Stimulated activated CD4-positive, alpha-beta T cell treated with anti-CD3 and anti-CD28 coated beads, Interleukin-1b, Interleukin-23, amount 100 ng/mL, for 4 hours (primary cell): Measurements from ENCODE around the gene KLLN.
"Not testable (repeated sequence)": the region's sequence is repeated elsewhere in the genome, so short reads cannot be mapped to it uniquely, and the experiment has no call there.

Experiments used
- DNase-seq, 2 donors: peaks; one replicate each; pipeline ENCODE4 v3.0.0-alpha.2; 2020; ENCODE audit warnings: low read depth in 2 of 2

KLLN gene

DNA sequence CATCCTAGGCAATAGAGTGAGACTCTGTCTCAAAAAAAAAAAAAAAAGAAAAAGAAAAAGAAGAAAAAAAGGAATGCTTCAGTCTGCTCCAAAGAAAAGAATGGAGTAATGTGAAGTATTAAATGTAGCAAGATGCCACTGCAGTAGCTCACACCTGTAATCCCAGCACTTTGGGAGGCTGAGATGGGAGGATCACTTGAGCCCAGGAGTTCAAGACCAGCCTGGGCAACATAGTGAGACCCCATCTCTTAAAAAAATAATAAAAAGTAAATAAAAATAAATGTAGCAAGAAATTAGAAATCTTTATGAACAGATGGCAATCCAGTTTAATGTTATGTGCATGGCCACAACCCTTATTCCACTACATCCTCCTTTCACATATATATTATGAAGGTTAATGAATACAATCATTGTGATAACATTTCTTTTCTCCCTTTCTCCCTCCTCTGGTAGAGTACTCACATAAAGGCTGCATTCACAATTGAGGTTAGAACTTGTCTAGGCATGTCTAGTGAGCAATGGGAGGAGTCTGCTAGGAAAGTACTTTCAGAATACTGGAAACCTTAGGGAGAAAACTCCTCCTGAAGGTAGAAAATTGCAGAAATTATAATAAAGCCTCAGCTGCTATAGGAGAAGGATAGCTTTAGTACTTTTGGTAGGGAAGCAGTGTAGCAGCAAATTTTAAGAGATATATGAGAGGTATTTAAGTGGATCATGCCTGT lies 20.4 kb downstream of the KLLN start:
- DNase-seq = no peak

DNA sequence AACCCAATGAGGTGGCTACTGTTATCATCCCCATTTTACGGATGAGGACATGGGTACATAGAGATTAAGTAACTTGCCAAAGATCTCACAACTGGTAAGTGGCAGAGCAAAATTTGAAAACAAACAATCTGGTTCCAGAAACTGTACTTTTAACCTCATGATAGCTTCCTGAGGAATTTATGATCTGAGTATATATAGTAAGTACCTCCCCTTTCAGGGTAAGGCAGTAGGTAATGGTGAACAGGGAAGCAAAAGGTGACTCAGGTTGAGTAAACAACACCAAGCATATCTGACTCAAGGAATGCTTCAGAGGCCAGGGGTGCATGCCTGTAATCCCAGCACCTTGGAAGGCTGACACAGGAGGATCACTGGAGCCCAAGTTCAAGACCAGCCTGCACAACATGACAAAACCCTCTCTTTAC lies 21.1 kb downstream of the KLLN start:
- no peak for DNase-seq

DNA sequence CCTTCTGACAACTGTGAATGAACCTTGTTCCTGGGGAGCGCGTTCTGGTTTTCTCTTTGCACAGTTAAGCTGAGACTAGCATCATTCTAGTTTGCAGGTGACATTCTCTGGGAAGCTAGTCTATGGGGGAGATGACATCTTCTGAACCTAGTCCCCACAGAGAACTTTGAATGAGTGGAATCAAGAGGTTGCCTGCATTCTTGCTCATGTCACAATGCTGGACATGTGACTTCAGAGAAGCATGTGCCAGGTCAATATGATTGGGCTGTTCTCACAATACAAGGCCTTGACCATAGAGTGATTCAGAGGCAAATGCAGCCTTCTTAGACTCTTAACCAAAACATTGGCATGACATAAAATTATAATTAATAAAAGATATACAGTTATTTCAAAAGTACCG lies 22.1 kb downstream of the KLLN start:
- DNase-seq = no peak

DNA sequence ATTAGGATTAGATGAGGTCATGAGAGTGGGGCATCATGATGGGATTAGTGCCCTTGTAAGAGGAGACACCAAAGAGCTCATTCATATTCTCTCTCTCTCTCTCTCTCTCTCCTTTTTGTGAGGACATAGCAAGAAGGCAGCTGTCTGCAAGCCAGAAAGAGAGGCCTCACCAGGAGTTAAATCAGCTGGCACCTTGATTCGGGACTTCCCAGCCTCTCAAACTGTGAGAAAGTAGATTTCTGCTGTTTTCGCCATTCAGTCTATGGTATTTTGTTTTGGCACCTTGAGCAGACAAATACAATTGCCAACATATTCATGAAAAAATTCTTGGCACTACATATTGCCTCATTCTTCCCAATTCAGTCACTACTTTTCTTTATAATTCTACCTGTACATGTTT lies 24.7 kb downstream of the KLLN start:
- no peak for DNase-seq

DNA sequence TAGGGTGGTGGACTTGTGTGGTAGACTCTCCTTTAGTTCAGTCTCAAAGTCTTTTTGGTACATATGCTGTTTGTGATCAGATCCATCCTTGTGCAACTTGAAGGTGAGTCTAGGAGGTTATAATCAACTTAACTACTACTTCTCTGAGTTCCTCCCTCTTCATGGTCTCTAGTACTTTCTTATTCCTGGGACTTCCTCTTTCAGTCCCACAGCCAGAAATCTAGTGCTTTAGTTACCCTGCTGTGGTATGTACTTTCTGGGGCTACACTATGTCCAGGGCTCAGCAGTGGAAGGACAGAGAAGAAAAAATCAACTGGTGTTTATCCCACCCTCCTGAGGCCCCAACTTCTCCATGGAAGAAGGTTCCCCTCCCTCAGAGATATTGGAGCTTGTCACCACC lies 25.9 kb downstream of the KLLN start:
- DNase-seq = no peak

DNA sequence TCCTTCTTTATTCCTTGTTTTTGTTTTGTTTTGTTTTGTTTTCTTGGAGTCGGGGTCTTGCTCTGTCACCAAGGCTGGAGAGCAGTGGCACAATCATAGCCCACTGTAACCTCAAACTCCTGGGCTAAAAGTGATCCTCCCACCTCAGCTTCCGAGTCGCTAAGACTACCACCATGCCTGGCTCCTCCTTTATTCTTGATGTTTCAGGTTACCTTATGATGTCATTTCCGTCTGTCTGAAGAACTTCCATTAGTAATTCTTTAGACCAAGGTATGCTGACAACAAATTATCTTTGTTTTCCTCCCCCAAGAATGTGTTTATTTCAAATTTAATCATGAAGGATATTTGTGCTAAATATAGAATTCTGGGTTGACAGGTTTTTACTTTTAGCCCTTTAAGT lies 27.2 kb downstream of the KLLN start:
- DNase-seq = no peak

DNA sequence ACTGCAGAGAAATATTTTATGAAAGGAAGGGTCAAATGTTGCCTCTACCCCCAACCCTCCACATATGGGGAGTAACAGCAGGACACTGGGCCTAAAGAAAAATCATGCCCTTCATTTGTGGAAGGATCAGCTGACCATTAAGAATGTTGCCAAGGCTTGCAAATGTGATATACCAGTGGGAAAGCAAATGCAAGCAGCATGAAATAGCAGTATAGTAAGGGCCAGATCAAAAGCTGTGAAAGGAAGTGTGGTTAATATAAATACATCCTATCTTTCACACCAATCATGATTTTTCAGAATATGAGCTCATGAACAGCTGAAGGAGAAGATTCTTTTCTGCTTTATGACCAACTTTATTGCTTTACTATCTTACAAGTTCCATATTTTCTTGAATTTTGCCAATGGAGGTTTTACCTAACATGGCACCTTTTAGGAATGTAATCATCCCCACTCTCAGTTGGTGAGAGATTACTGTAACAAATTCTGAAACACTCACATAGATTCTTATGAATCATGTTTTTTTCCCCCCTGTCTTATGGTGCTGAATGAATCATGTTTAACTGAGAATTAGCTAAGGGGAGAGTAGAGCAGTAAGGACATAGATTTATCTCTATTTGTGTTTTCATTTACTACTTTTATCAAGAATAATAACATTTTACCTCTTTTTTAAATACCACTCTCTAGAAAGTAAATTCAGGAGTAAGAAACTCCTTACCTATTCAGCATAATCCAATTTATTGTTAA lies 33.2 kb downstream of the KLLN start:
- no peak for DNase-seq

DNA sequence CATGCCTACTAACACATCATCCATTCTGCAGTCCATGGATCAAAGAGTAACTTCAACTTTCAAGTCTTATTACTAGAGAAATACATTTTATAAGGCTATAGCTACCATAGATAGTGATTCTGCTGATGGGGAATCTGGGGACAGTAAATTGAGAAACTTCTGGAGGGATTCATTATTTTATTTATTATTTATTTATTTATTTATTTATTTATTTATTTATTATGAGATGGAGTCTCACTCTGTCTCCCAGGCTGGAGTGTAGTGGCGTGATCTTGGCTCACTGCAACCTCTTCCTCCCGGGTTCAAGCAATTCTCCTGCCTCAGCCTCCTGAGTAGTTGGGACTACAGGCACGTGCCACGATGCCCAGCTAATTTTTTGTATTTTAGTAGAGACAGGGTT lies 34.3 kb downstream of the KLLN start:
- DNase-seq = not testable (repeated sequence)

DNA sequence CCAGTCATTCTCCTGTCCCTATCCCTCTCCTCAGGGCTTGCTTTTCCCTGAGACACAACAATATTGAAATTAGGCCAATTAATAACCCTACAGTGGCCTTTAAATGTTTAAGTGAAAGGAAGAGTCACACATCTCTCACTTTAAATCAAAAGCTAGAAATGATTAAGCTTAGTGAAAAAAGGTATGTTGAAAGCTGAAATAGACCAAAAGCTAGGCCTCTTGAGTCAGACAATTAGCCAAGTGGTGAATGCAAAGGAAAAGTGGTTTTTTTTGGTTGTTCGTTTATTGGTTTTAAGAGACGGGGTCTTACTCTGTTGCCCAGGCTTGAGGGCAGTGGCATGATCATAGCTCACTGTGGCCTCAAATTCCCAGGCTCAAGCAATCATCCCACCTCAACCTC lies 35.7 kb downstream of the KLLN start:
- no peak for DNase-seq

DNA sequence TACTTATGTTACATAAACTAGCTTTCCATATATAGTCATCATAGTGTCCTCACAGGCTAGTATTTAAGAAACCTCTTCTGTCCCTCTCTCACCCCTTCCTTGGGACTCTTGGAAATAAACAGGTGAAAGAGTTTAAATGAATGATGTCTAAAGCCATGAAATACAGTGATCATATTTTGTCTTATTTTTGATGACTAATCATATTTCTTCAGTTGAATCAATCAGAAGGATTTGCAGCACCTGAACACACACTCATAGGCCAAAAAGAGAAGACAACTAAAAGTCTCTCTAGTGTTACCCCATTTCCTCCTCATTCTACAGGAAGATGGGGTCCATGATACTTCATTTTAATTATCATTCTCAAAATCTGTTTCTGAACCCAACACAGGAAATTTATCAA lies 36.7 kb downstream of the KLLN start:
- DNase-seq = no peak

DNA sequence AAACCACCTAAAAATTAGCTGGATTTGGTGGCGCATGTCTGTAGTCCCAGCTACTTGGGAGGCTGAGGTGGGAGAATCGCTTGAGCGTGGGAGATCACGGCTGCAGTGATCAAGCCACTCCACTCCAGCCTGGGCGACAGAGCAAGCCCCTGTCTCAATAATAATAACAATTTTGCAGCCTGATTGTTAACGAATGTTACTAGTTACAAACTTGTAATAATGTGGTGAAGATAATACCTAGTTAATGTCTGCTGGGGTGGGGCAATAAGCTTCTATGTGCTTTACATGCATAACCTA lies 44.1 kb downstream of the KLLN start:
- no peak for DNase-seq

DNA sequence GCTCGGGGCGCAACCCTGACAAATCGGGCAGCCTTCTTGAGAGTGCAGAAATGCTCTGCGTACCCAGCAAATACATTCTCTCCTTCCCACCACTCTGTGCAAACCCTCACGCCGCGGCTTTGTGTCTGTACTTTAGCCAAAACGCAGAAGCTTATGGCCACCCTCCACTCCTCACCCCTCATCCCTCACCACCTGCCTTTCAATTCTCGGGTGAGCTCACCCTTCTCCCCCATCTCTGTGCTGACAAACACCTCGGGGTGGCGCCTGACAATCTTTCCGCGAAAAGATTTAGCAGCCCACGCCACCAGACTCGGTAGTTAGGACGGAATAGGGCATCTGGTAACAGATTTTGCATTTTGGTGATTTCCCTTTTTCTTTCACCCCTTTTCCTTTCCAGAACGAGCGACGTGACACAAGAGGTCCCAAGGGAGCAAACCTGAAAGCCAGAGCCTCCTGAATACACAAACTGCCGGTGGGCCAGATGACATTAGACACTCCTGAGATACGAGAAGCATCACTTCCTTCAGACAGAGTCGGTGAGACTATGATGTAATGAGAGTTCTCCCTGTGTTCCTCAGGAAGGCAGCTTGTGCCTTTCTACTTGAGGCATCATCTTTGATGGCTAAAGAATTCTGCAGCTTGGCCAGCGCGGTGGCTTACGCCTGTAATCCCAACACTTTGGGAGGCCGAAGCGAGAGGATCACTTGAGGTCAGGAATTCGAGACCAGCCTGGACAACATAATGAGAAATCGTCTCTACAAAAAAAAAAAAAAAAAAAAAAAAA lies 44.6 kb downstream of the KLLN start:
- DNase-seq = peak; percentile 46 to 63

DNA sequence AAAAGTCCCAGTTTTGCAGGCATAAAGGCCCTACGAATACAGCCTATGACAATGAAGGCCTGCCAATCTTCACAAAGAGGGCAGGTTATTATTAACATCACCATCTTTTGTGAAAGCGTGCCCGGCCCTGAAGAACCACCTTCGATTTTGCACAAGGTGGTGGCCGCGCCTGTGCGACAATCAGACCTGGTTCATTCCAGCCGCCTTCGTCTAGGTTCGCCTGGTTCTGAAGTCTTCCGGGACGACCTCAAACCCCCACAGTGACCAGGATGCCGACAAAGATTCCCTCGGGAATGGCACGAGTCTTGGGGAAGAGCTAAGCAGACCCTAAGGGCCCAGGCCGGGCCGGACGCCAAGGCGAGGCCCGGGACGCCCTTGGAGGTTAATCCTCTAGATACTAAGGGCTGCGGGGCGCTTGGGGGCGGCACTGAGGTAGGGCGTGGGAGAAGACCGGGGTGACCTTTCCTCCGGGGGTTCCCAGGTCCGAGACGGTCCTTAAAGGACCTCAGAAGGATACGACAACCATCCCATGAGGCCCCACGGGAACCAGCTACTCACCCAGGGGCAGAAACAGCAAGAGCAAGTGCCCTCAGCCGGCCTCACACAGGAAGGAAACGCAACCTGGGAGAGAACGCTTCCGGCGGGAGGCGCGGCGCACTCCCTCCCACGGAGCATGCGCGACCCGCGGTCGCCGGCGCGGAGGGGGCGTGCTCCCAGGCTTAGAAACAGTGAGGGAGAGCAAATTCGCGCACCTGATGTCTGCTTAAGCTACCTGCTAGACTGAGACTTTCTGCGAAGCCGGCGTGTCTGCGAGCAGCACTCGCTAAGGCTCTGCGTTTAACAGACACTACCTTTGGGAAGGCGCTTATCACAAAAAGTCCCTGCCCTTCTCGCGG lies 45.5 kb downstream of the KLLN start, which contains the start of gene ATAD1:
Gene ATAD1, minus strand, starts transcription at position 618 of the 896 bp plus-strand sequence. CDS start 3,627 bp downstream, outside the sequence.
- DNase-seq = peak; percentile 76 to 83

DNA sequence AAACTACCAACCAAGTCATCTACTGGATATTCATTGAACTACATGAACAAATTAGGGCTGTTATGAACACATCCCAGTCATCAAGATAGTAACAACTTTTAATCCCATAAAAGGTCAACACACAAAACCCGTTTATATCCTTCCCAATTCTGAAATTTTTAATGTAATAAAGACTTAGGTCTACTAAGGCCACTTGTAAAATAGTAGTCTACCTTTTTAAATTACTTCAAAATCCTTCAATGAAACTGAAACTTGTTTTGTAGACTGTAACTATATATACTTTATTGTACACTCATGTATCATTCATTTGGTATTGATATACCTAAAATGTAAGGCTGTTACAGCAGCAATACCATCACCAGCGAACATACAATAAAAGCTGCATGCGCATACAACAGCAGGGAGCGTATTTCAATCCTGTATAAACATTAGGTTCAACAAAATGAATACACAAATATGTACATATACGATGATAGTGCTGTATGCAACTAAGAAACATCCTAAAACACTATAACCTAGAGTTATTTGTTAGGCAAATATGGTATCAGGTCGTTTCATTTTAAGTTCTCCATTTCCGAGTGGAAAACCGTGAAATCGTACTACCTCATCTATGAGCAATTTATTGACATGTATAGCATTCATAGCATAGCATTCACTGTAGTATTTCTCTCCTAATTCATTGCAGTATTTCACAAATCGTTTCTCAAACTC lies 46.3 kb downstream of the KLLN start:
- no peak for DNase-seq

DNA sequence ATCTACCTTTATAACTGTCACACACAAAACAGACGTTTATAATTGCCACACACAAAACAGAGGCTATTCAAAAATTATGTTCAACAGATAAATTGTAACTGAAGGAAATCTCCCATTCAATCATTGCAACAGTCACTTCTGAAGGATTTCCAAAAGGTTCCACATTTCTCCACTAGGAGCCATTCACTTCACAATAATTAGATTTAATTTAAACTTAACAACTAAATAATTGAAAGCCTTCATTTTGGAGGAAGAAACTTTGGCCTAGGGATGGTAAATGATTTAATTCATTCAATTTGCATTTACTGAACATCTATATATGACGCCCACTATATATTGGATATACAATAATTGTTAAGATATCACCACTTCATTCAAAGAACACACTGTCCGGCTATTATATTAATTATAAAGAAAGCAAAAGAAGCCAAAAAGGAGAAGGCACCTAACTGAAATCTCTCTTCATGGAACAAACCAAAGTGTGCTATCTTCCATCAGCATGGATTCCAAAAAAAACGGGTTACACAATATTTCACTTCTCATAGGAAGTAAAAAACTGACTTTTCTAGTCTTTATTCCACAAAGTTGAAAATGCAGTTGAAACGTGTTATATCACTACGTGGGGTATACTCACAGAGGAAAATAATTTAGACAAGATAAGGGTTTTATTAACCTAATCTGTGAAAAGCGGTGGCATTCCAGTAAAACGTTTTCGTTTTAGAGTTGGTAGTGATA lies 47.0 kb downstream of the KLLN start:
- no peak for DNase-seq
